Measurements from ENCODE around the gene NDNF.

NDNF gene

GRCh38 chr4:121026034-121026433 lies 46.3 kb downstream of the NDNF start (continued):
- TF ChIP-seq, protein P1, sequence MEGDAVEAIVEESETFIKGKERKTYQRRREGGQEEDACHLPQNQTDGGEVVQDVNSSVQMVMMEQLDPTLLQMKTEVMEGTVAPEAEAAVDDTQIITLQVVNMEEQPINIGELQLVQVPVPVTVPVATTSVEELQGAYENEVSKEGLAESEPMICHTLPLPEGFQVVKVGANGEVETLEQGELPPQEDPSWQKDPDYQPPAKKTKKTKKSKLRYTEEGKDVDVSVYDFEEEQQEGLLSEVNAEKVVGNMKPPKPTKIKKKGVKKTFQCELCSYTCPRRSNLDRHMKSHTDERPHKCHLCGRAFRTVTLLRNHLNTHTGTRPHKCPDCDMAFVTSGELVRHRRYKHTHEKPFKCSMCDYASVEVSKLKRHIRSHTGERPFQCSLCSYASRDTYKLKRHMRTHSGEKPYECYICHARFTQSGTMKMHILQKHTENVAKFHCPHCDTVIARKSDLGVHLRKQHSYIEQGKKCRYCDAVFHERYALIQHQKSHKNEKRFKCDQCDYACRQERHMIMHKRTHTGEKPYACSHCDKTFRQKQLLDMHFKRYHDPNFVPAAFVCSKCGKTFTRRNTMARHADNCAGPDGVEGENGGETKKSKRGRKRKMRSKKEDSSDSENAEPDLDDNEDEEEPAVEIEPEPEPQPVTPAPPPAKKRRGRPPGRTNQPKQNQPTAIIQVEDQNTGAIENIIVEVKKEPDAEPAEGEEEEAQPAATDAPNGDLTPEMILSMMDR (tag by site-specific recombination; IDR thresholded peaks at IDR 0.05), result no peak
- no peak for TF ChIP-seq ZNF701 (tag by site-specific recombination; IDR thresholded peaks at IDR 0.05)

DNA sequence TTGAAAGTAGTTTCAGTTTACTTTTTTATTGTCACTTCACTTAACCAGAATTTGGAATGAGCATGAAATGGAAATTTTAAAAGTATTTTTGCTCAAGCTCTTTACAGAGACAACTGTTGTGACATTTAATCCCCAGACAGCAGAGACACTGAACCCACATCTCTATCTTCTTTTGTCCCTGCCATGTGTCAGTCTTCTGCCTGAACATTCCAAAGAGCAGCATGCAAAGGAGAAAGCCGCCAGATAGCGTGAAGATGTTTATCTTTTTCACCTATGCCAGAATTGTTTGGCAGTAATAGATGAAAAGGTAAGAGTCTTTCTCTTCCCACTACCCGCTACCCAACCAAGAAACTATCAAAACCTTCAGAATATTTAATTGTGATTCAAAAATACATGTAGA lies 46.8 kb downstream of the NDNF start:
- Histone ChIP-seq H3K27ac (ENCODE audit: extremely low read depth, low read depth, low read length) (no peak overlapping the region), H3K4me1 (ENCODE audit: control insufficient read depth, insufficient read depth, low read length) (no peaks in the 10 kb centered on the region), H3K9me3 (ENCODE audit: control insufficient read depth, insufficient read depth, low read depth, low read length) (no peaks in the 10 kb centered on the region), H3K4me3 (ENCODE audit: low read depth, low read length) (no peak overlapping the region), H3K36me3 (ENCODE audit: control insufficient read depth in 2 of 2, insufficient read depth in 1 of 2, low read length in 2 of 2) (no peaks in the 10 kb centered on the region)
- no peak for TF ChIP-seq KLF8 (tag by site-specific recombination; IDR thresholded peaks at IDR 0.05)
- TF ChIP-seq ZNF677 (tag by site-specific recombination; IDR thresholded peaks at IDR 0.05), result no peak
- no peak for TF ChIP-seq OSR2 (tag by site-specific recombination; IDR thresholded peaks at IDR 0.05)
- TF ChIP-seq ZNF394 (tag by site-specific recombination; IDR thresholded peaks at IDR 0.05; ENCODE audit: borderline replicate concordance), result no peak
- TF ChIP-seq ZNF670 (tag by site-specific recombination; IDR thresholded peaks at IDR 0.05; ENCODE audit: low read depth), result no peak
- ChIA-PET CTCF (interaction anchor here (1.1 kb wide), 1 partner anchor 46 kb away, joined by 3 read pairs; no protein-coding TSS in a partner anchor), POLR2A (no interaction called here)

DNA sequence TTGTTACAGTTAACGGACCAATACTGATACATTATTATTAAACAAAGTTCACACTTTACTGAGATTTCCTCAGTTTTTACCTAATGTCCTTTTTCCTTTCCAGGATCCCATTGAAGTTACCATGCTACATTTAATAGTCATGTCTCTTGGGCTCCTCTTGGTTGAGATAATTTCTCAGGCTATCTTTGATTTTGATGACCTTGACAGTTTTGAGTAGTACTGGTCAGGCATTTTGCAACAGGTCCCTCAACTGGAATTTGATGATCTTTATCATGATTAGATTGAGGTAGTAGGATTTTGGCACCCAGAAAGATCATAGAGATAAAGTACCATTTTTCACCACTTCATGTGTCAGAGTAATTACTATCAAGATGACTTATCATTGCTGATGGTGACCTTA lies 53.8 kb downstream of the NDNF start:
- TF ChIP-seq KLF10 (tag by site-specific recombination; IDR thresholded peaks at IDR 0.05) (no peak), HOXD13 (CRISPR knock-in tag; IDR thresholded peaks at IDR 0.05; ENCODE audit: borderline replicate concordance) (no peak), OVOL3 (tag by site-specific recombination; IDR thresholded peaks at IDR 0.05) (no peak), ZNF549 (tag by site-specific recombination; IDR thresholded peaks at IDR 0.05) (no peak), ZNF311 (tag by site-specific recombination; IDR thresholded peaks at IDR 0.05; ENCODE audit: borderline replicate concordance) (no peak), ZNF521 (tag by site-specific recombination; IDR thresholded peaks at IDR 0.05) (no peak), ZNF426 (tag by site-specific recombination; IDR thresholded peaks at IDR 0.05) (no peak), ZNF623 (tag by site-specific recombination; IDR thresholded peaks at IDR 0.05) (no peak), ZNF530 (tag by site-specific recombination; IDR thresholded peaks at IDR 0.05; ENCODE audit: low read depth) (no peak), SCRT2 (tag by site-specific recombination; IDR thresholded peaks at IDR 0.05) (no peak), GFI1B (tag by site-specific recombination; IDR thresholded peaks at IDR 0.05) (no peak), ZNF335 (tag by site-specific recombination; conservative IDR thresholded peaks at IDR 0.05) (no peak), ZNF157 (tag by site-specific recombination; IDR thresholded peaks at IDR 0.05) (no peak), INSM2 (tag by site-specific recombination; IDR thresholded peaks at IDR 0.05) (no peak)
- TF ChIP-seq, protein P2, sequence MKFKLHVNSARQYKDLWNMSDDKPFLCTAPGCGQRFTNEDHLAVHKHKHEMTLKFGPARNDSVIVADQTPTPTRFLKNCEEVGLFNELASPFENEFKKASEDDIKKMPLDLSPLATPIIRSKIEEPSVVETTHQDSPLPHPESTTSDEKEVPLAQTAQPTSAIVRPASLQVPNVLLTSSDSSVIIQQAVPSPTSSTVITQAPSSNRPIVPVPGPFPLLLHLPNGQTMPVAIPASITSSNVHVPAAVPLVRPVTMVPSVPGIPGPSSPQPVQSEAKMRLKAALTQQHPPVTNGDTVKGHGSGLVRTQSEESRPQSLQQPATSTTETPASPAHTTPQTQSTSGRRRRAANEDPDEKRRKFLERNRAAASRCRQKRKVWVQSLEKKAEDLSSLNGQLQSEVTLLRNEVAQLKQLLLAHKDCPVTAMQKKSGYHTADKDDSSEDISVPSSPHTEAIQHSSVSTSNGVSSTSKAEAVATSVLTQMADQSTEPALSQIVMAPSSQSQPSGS (tag by site-specific recombination; IDR thresholded peaks at IDR 0.05; ENCODE audit: low read depth), result no peak
- TF ChIP-seq, protein P3, sequence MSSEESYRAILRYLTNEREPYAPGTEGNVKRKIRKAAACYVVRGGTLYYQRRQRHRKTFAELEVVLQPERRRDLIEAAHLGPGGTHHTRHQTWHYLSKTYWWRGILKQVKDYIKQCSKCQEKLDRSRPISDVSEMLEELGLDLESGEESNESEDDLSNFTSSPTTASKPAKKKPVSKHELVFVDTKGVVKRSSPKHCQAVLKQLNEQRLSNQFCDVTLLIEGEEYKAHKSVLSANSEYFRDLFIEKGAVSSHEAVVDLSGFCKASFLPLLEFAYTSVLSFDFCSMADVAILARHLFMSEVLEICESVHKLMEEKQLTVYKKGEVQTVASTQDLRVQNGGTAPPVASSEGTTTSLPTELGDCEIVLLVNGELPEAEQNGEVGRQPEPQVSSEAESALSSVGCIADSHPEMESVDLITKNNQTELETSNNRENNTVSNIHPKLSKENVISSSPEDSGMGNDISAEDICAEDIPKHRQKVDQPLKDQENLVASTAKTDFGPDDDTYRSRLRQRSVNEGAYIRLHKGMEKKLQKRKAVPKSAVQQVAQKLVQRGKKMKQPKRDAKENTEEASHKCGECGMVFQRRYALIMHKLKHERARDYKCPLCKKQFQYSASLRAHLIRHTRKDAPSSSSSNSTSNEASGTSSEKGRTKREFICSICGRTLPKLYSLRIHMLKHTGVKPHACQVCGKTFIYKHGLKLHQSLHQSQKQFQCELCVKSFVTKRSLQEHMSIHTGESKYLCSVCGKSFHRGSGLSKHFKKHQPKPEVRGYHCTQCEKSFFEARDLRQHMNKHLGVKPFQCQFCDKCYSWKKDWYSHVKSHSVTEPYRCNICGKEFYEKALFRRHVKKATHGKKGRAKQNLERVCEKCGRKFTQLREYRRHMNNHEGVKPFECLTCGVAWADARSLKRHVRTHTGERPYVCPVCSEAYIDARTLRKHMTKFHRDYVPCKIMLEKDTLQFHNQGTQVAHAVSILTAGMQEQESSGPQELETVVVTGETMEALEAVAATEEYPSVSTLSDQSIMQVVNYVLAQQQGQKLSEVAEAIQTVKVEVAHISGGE (tag by site-specific recombination; conservative IDR thresholded peaks at IDR 0.05; ENCODE audit: low read depth), result no peak
- TF ChIP-seq, protein P4, sequence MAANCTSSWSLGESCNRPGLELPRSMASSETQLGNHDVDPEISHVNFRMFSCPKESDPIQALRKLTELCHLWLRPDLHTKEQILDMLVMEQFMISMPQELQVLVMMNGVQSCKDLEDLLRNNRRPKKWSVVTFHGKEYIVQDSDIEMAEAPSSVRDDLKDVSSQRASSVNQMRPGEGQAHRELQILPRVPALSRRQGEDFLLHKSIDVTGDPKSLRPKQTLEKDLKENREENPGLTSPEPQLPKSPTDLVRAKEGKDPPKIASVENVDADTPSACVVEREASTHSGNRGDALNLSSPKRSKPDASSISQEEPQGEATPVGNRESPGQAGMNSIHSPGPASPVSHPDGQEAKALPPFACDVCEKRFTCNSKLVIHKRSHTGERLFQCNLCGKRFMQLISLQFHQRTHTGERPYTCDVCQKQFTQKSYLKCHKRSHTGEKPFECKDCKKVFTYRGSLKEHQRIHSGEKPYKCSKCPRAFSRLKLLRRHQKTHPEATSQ (tag by site-specific recombination; IDR thresholded peaks at IDR 0.05), result no peak
- CTCF ChIA-PET, result no interaction called here

More for the DNA sequence above, 53.8 kb downstream of the NDNF start:
- POLR2A ChIA-PET, result no interaction called here
- H3K4me1 ChIP-seq (ENCODE audit: control insufficient read depth, insufficient read depth, low read length), result no peaks in the 10 kb centered on the region
- no peaks in the 10 kb centered on the region for H3K36me3 ChIP-seq (ENCODE audit: control insufficient read depth in 2 of 2, insufficient read depth in 1 of 2, low read length in 2 of 2)
- H3K27ac ChIP-seq (ENCODE audit: extremely low read depth, low read depth, low read length), result no peak overlapping the region
- H3K9me3 ChIP-seq (ENCODE audit: control insufficient read depth, insufficient read depth, low read depth, low read length), result no peaks in the 10 kb centered on the region
- H3K4me3 ChIP-seq (ENCODE audit: low read depth, low read length), result no peak overlapping the region

Data from HEK293 (cell line).